ENCODE data around the gene MEIKIN.

MEIKIN gene

GRCh38 chr5:131883984-131884383, 61.5 kb downstream of the MEIKIN start:
- no peak for TF ChIP-seq CTCF (IDR thresholded peaks at IDR 0.05)

- no peak for TF ChIP-seq CTCF (IDR thresholded peaks at IDR 0.05)
Measured at GRCh38 chr5:131879705-131880104, 65.8 kb downstream of the MEIKIN start.

- TF ChIP-seq CTCF (IDR thresholded peaks at IDR 0.05), result no peak
Measured at GRCh38 chr5:131877873-131878272, 67.6 kb downstream of the MEIKIN start.

- TF ChIP-seq CTCF (IDR thresholded peaks at IDR 0.05), result no peak
Measured at GRCh38 chr5:131867524-131867923, 77.9 kb downstream of the MEIKIN start.

GRCh38 chr5:131863700-131864099, 81.8 kb downstream of the MEIKIN start:
- no peak for TF ChIP-seq CTCF (IDR thresholded peaks at IDR 0.05)

- no peak for TF ChIP-seq CTCF (IDR thresholded peaks at IDR 0.05)
Measured at GRCh38 chr5:131857388-131857787, 88.1 kb downstream of the MEIKIN start.

GRCh38 chr5:131855452-131855851, 90.0 kb downstream of the MEIKIN start:
- TF ChIP-seq CTCF (IDR thresholded peaks at IDR 0.05), result no peak

- TF ChIP-seq CTCF (IDR thresholded peaks at IDR 0.05), result no peak
Measured at GRCh38 chr5:131854134-131854533, 91.3 kb downstream of the MEIKIN start.
